HG02970 (cell line): Measurements from ENCODE around the gene HEXIM1.
"Not testable (repeated sequence)": the region's sequence is repeated elsewhere in the genome, so short reads cannot be mapped to it uniquely, and the experiment has no call there.

Experiments used
- ATAC-seq: cut with Tn5 transposase; IDR thresholded peaks from one replicate; pipeline ENCODE4 v1.9.1; 2021; ENCODE audit warnings: mild to moderate bottlenecking, moderate library complexity, moderate number of reproducible peaks; ENCODE audit not compliant: unreplicated experiment, low FRiP score

HEXIM1 gene

GRCh38 chr17:45112559-45113423 lies 35.5 kb upstream of the HEXIM1 start:
- no peak for ATAC-seq

DNA sequence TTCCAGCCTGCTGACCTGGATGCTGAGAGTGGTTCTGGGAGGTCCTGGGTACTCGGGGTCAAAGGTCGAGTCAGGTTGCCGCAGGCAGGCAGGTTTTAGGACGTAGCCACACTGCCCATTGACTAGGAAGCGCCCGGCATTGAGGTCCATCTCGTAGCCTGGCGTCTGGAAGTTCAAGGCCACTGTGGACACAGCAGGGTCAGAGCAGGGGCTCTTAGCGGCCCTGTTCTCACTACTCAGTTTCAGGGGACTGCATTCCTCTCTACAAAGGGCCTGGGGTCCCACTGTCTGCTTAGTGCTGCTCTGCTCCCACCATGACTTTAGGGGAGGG lies 34.9 kb upstream of the HEXIM1 start:
- ATAC-seq = no peak

- no peak for ATAC-seq
Observed at GRCh38 chr17:45114117-45114932, 34.0 kb upstream of the HEXIM1 start.

DNA sequence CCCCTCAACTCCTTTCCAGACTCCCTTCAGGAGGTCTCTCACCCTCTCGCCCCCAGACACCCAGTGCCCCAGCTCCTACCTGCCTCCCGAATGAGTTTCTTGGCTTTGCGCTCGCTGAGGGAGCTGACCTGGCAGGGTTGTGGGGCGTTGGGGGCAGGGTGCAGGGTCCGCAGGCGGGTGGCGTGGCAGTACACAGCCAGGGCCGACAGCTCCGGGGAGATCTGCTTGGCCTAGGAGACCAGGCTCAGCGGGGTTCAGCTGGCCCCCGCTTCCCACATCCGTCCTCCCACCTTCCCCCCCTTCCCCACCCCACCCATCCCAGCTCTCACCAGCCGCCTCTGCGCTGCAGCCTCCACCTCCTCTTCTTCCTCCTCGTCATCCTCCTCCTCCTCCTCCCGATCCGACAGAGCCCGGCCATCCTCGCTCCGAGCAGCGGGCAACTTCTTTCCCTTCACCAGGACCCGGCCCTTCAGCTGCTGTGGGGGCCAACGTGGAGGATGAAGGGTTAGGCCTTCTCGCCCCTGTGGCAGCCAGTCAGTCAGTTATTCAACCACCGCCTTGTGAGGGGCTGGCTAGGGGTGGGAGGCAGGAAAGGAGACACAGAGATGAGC lies 33.2 kb upstream of the HEXIM1 start:
- ATAC-seq = no peak

GRCh38 chr17:45115871-45116270 lies 32.4 kb upstream of the HEXIM1 start:
- no peak for ATAC-seq

DNA sequence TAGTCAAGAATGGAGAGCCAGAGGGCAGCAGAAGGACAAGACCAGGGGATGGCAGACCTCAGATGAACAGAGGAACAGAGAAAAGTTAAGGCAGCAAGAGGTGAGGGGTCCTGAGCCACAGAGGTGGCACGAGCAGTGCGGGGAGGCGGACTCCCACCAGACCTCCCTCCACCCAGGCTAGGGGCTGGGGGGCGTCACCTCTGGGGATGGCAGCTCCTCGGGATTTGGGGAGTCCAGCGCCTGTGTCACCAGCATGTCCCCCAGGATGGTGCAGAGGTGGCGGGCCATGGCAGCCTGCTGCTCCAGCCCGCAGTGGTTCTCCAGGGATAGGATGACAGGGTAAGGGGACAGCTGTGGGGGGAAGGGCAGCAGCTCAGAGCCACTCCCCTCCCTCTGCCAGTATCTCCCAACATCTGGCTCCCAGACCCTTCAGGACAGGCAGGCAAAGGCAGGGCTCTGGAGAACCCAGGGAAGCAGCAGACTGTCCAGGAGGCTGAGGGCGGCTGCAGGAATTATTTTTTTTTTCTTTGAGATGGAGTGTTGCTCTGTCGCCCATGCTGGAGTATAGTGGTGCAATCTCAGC lies 31.8 kb upstream of the HEXIM1 start:
- no peak for ATAC-seq

DNA sequence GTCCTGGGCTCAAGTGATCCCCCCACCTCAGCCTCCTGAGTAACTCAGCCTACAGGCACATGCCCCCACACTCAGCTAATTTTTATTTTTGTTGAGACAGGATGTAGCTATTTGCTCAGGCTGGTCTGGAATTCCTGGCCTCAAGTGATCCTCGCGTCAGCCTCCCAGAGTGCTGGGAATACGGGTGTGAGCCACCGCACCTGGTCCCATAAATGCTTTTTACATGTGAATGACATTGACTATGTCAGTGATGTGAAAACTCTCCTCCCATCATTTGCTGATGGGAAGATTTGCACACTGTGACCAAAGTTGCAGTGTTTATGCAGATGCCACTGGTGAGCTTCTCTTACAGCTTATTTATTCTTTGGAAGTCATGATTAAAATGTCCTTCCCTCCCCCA lies 30.9 kb upstream of the HEXIM1 start:
- ATAC-seq = no peak

GRCh38 chr17:45117848-45118646 lies 30.2 kb upstream of the HEXIM1 start:
- no peak for ATAC-seq

GRCh38 chr17:45118691-45119090 lies 29.6 kb upstream of the HEXIM1 start:
- no peak for ATAC-seq

DNA sequence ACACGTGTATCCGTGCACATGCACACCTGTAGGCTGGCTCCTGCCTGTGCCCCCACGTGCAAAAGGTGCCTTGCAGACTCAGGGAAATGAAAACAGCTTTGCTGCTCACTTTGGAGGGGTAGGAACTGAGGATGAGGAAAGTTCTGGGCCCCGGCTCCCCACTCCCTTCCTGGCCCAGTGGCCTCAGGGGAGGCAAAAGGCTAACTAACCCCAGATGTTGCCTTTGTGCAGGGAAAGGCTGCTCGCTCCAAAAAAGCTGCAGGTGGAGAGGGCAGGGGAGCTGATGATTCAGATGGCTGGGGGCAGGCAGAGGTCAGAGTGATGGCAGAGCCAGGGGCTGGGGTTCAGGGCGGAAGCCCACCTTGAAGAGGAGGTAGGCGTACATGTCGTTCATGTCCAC lies 28.3 kb upstream of the HEXIM1 start:
- ATAC-seq = no peak

DNA sequence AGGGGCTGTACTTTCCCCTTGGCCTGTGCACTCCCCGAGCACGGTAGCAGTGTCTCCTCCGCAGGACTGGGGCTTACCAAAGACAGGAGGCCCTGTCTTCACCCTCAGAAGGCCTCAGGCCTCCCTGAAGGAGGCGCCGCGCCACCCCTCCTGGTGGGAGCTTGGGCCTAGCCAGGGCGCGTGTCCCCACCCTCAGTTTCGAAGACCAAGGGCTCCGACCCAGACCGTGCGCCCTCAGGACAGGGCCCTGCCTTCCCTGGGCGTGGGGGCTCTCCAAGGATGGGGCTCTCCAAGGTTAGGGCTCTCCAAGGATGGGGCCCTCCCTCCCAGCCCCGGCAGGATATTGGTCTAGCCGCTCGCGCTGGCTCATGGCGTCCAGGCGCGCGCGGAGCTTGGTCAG lies 27.7 kb upstream of the HEXIM1 start:
- ATAC-seq = no peak

- ATAC-seq = no peak
Observed at GRCh38 chr17:45121055-45121454, 27.2 kb upstream of the HEXIM1 start.

DNA sequence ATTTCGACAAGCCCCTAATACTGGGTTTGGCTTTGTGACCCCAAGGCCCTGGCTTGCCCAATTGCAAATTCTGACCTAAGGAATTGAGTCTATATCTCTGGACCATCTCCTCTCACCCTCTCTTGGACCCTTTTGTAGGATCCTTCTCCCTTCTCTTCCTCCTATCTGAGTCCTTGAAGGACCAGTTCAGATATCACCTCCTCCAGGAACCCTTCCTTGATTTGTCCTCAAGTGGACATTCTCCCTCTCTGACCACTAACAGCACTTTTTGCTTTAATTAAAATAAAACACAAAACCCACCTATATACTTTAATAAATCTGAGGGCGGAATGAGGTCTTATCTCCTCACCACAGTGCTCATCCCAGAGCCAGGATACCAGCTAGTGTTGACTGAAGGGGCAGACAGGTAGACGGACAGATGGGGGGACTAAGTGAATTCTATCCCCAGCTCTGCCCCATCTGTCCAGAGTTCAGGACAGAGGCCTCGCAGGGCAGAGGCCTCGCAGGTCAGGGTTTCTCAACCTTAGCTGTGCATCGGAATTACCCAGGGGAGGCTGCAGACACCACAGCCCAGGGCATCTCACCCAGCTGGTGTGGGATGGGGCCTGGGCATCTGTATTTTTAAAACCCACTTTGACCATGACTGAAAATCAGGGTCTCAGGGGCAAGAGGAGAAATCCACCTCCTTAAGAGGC lies 25.1 kb upstream of the HEXIM1 start:
- ATAC-seq = no peak

- ATAC-seq = no peak
Observed at GRCh38 chr17:45123930-45124796, 24.1 kb upstream of the HEXIM1 start.

DNA sequence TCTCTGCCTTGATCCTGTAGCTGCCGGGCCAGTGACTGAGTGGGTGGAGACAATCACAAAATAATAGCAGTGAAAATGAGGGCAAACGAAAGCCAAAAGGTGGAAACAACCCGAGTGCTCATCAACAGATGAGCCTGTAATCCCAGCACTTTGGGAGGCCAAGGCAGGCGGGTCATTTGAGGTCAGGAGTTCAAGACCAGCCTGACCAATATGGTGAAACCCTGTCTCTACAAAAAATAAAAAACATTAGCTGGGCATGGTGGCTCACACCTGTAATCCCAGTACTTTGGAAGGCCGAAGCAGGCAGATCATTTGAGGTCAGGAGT lies 23.5 kb upstream of the HEXIM1 start:
- ATAC-seq = not testable (repeated sequence)

- no peak for ATAC-seq
Observed at GRCh38 chr17:45125509-45125908, 22.8 kb upstream of the HEXIM1 start.

DNA sequence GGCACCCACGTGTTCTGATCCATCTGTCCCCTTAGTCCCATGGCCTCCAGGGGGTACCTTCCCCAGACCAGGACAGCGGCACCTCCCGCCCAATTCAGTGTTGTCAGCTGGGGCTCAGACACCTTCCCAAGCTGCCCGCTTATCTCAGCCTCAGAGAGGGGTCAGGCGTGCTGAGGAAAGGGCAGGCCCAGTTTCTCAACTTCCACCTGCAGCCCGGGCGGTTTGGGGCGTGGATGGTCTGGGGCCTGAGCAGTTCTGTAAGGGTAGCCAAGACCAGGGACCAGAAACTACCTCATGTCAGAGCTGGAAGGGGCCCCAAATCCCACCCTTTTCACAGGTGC lies 21.1 kb upstream of the HEXIM1 start:
- ATAC-seq = no peak

DNA sequence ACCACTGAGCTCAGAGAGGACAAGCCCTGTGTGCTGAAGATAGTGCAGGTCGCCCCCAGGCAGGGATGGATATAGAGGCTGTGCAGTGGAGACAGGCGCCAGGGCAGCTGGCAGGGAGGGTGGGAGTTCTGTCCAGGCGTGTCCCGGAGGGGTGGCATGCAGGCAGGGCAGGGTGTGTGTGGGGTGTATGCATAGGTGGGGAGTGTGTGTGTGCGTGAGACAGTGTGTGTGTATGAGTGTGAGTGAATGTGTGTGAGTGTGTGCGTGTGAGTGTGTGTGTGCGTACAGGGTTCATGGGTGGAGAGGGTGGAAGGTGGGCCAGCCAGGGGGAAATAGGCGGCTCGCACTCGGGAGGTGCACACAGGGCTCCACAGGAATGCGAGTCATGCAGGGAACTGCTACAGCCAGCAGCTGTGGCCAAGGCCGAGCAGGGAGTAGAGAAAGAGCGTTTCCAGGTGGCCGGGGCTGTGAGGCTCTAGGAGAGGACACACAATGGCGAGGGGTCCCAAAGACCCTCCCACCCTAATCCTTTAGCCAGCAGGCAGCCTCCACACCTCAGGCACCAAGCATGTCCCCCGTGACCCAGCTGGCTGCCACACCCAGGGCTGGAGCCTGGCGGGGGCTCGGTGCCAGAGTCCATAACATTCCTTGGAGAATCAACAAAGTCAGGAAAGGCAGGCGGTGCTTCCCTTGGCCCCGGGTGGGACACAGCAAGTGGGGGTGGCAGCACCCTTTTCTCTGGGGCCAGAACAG lies 20.6 kb upstream of the HEXIM1 start:
- no peak for ATAC-seq
